ENCODE data around the gene C2CD2.

DNA sequence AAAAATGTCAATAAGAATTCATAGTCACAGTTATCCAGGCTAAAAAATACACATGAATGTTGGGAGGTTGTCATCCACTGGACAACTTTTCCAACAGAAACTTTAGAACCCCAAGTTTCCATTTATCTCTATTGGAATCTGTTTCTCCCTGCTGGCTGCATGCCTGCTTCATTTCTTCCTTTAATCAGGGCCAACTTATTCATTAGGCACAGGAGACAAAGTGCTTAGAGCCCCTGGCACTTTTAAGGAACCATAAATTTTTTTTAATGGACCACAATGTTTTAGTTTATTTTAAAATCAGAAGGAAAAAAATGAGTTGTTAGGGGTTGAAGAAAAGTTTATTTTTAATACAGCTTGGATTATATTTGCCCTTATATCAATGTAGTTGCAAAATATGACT is 26.7 kb upstream of the C2CD2 start:
- TF ChIP-seq, protein P1, sequence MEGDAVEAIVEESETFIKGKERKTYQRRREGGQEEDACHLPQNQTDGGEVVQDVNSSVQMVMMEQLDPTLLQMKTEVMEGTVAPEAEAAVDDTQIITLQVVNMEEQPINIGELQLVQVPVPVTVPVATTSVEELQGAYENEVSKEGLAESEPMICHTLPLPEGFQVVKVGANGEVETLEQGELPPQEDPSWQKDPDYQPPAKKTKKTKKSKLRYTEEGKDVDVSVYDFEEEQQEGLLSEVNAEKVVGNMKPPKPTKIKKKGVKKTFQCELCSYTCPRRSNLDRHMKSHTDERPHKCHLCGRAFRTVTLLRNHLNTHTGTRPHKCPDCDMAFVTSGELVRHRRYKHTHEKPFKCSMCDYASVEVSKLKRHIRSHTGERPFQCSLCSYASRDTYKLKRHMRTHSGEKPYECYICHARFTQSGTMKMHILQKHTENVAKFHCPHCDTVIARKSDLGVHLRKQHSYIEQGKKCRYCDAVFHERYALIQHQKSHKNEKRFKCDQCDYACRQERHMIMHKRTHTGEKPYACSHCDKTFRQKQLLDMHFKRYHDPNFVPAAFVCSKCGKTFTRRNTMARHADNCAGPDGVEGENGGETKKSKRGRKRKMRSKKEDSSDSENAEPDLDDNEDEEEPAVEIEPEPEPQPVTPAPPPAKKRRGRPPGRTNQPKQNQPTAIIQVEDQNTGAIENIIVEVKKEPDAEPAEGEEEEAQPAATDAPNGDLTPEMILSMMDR (IDR thresholded peaks at IDR 0.05; ENCODE audit: low read depth, low read length): no peak
- TF ChIP-seq EZH2phosphoT487 (IDR thresholded peaks at IDR 0.05; ENCODE audit: low read depth): no peak
